Body of pancreas (tissue), 4 donors: Measurements from ENCODE around the gene GJC2. TPM values are rescaled to one million over a fixed set of nuclear protein-coding genes. Genes with fewer than 3 reads are reported as not detected.

Experiments
- ATAC-seq: fragments of 150-250 bp; one replicate; pipeline ENCODE4 v1.9.1; 2016
- DNase-seq, 4 donors: peaks; one replicate each; pipeline ENCODE4 v3.0.0-alpha.2; 2019
- H3K27ac ChIP-seq, 4 donors: fragments of 200-600 bp; sonication (generic); 1 replicate in 3 of 4; 2 replicates in 1 of 4; pipeline versions ENCODE4 v1.5.1 to v1.6.1; 2016 to 2019; ENCODE audit warnings: mild to moderate bottlenecking in 1 of 4, mixed read lengths in 1 of 4, moderate library complexity in 1 of 4
- H3K27me3 ChIP-seq, 2 donors: fragments of 200-600 bp; sonication (generic); one replicate each; pipeline ENCODE4 v1.6.0; 2016; ENCODE audit warnings: mild to moderate bottlenecking in 1 of 2
- H3K36me3 ChIP-seq, 2 donors: fragments of 200-600 bp; sonication (generic); replicated peaks in 1 of 2; 2 replicates each; pipeline ENCODE4 v1.5.1; 2016; ENCODE audit warnings: low read depth in 2 of 2; ENCODE audit not compliant: insufficient read depth in 1 of 2
- H3K4me1 ChIP-seq: fragments of 200-600 bp; sonication (generic); one replicate; pipeline ENCODE4 v1.6.0; 2016
- H3K4me3 ChIP-seq, 2 donors: fragments of 200-600 bp; sonication (generic); 1 replicate in 1 of 2; 2 replicates in 1 of 2; pipeline ENCODE4 v1.5.1; 2016 to 2019
- H3K9me3 ChIP-seq, 3 donors: fragments of 200-600 bp; sonication (generic); 1 replicate in 2 of 3; 2 replicates in 1 of 3; pipeline ENCODE4 v1.5.1; 2016
- CTCF ChIP-seq, 7 experiments: fragments of 450-650 bp in 4 of 7; fragments of 200-600 bp in 3 of 7; sonication (generic) in 3 of 7; IDR thresholded peaks; one replicate each; pipeline ENCODE4 v1.5.1; 2016 to 2019; ENCODE audit warnings: antibody characterized with exemption in 7 of 7
- POLR2A ChIP-seq, 3 donors: fragments of 450-650 bp; IDR thresholded peaks; one replicate each; pipeline ENCODE4 v1.6.1; 2016; ENCODE audit warnings: antibody characterized with exemption in 3 of 3, mild to moderate bottlenecking in 2 of 3
- WGBS, 2 donors: methylation state at CpG; one replicate each; pipeline ENCODE4 v1.1.5; 2017; 5-methylcytosine and 5-hydroxymethylcytosine counted together
- intact Hi-C: fragments of 100-400 bp; cut with DNase I; formaldehyde crosslinking; loops from one replicate; pipeline ENCODE4 v1.15.1; 2023
- total RNA-seq, 2 donors: library from RNA; depleted of rRNA; stranded (reverse); fragments of >200 nt; gene quantifications; one replicate each; pipeline ENCODE4 v1.1.0, GENCODE V29; 2016

Gene GJC2
- total RNA-seq, 2 donors from 2014 or later, result 0.33 to 1.6 TPM

GRCh38 chr1:228148196-228148861, 1.4 kb upstream of the GJC2 start:
- DNase-seq (peak in 2 of 4 donors; percentile 4 to 11), ATAC-seq (no peak)
- intact Hi-C loops, result no loop called here
- Histone ChIP-seq H3K27ac (peak overlapping the region in 2 of 4 donors; percentile 51 to 71), H3K27me3 (no peaks in the 10 kb centered on the region), H3K4me1 (peaks cover 32% of the 10 kb centered on the region), H3K4me3 (no peak overlapping the region), H3K9me3 (no peaks in the 10 kb centered on the region), H3K36me3 (peaks cover 0 to 14% of the 10 kb centered on the region in 2 donors)
- TF ChIP-seq CTCF (IDR thresholded peaks at IDR 0.05) (no peak), POLR2A (IDR thresholded peaks at IDR 0.05) (no peak)
- 50 to 67% methylated on average over 2 to 17 of the region's 18 CpGs for WGBS, 2 donors

GRCh38 chr1:228148935-228149405, 760 bp upstream of the GJC2 start:
- WGBS, 2 donors, result 66 to 80% methylated on average over 1 to 8 of the region's 8 CpGs
- Histone ChIP-seq H3K27me3 (no peaks in the 10 kb centered on the region), H3K4me3 (no peak overlapping the region), H3K36me3 (peaks cover 0 to 14% of the 10 kb centered on the region in 2 donors), H3K4me1 (peaks cover 27% of the 10 kb centered on the region), H3K9me3 (no peaks in the 10 kb centered on the region), H3K27ac (peak overlapping the region in 2 of 4 donors; percentile 51 to 71)
- intact Hi-C loops, result no loop called here
- ATAC-seq (no peak), DNase-seq (peak in 2 of 4 donors; percentile 2 to 9)
- TF ChIP-seq POLR2A (IDR thresholded peaks at IDR 0.05), result no peak
- TF ChIP-seq CTCF (IDR thresholded peaks at IDR 0.05), result no peak

GRCh38 chr1:228150120-228150460, 360 bp downstream of the GJC2 start:
- intact Hi-C loops, result no loop called here
- Histone ChIP-seq H3K36me3 (peaks cover 0 to 14% of the 10 kb centered on the region in 2 donors), H3K4me1 (peaks cover 21% of the 10 kb centered on the region), H3K4me3 (no peak overlapping the region), H3K27me3 (no peaks in the 10 kb centered on the region), H3K27ac (peak overlapping the region in 3 of 4 donors; percentile 4 to 71 (median 51)), H3K9me3 (no peaks in the 10 kb centered on the region)
- DNase-seq (peak in 2 of 4 donors; percentile 5 to 14), ATAC-seq (no peak)
- no peak for TF ChIP-seq CTCF (IDR thresholded peaks at IDR 0.05)
- no peak for TF ChIP-seq POLR2A (IDR thresholded peaks at IDR 0.05)
- WGBS, 2 donors, result 63% methylated on average over 2 of the region's 7 CpGs; no CpG with 5 or more reads in 1 of the 2 donors

- peak; percentile 38 for ATAC-seq
- no peak overlapping the region for H3K4me3 ChIP-seq
- 58 to 74% methylated on average over 10 to 16 of the region's 17 CpGs for WGBS, 2 donors
- no peaks in the 10 kb centered on the region for H3K27me3 ChIP-seq
- peaks cover 0 to 11% of the 10 kb centered on the region in 2 donors for H3K36me3 ChIP-seq
- peak; percentile 34 to 57 (median 38) for DNase-seq
- TF ChIP-seq POLR2A (IDR thresholded peaks at IDR 0.05) (no peak), CTCF (IDR thresholded peaks at IDR 0.05) (no peak)
- H3K4me1 ChIP-seq, result peaks cover 21% of the 10 kb centered on the region
- no peaks in the 10 kb centered on the region for H3K9me3 ChIP-seq
- intact Hi-C loops, result no loop called here
- peak overlapping the region; percentile 4 to 71 (median 45) for H3K27ac ChIP-seq
These were observed 890 bp downstream of the GJC2 start for GRCh38 chr1:228150461-228151179.
